ENCODE data around the gene EME1.
"Not testable (repeated sequence)": the region's sequence is repeated elsewhere in the genome, so short reads cannot be mapped to it uniquely, and the experiment has no call there.

EME1 gene

DNA sequence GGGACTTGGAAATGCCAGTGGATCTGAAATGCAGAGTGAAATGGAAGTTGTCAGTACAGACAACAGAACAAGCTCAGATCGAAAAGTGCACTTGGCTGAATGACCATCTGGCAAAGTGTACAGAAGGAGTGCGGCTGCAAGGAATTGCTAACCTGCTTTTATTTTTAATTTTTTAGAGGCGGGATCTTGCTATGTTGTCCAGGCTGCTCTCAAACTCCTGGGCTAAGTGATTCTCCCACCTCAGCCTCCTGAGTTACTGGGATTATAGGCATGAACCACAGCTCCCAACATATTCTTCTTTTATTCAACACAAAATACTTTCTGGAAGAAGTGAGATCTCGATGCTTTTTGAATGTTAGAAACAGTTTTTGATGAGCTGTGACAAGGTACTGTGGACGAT is 20.7 kb downstream of the EME1 start:
- no peak for DNase-seq (ENCODE audit: low read depth)

DNA sequence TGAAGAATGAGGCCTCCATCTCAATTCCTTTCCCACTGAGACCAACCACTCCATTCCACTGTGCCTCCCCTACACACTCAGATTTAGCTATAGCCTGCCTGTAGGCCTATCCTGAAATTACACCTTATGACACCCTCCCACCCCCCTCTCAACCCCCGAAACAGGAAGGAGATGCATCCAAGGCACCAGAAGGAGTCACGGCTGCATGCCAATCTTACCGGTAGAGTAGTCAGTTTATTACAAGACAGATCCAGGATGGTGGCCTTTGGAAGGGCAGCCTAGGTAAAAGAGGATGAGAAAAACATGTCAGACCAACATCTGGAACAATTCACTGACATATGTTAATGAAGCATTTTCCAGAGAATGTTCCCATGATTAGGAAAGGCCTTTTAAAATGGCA is 21.7 kb downstream of the EME1 start:
- no peak for DNase-seq (ENCODE audit: low read depth)

DNA sequence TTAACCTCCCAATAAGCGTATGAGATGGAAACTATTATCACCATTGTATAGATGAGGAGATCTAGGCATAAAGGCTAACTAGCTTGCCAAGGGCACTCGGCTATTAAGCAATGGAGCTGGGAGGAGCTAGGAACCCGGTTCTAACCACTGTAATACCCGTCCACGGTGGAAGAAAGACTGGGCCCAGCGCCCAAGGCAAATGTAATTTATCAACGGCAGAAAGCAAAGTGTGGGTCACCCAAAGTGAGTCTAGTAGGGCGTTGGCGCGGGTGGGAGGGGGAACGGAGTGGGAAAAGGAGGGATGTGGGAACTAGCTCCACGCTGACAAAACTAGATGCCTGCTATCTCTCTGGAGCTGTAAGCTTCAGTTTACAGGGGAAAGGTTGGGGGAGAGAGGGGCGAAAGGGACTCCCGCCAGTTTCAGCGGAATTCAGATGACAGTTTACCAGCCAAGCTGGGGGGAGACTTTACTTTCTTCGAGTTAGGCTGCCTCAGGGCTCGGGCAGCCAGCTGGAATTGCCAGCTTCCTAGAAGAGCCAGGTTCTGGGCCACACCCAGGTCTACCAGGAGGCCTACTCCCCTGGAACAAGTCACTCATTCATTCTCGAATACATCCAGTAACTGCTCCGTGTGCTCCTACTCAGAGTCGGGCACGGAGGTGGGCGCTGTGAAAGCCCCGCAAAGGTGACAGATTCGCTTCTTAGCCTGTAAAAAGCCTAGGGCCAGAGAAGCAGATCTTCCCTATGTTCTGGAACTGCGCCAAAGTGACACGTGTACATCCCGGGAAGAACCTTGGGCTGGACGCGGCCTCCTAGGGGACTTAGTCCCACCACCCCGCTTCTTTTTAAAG is 23.5 kb downstream of the EME1 start:
- peak; percentile 20 for DNase-seq (ENCODE audit: low read depth)

DNA sequence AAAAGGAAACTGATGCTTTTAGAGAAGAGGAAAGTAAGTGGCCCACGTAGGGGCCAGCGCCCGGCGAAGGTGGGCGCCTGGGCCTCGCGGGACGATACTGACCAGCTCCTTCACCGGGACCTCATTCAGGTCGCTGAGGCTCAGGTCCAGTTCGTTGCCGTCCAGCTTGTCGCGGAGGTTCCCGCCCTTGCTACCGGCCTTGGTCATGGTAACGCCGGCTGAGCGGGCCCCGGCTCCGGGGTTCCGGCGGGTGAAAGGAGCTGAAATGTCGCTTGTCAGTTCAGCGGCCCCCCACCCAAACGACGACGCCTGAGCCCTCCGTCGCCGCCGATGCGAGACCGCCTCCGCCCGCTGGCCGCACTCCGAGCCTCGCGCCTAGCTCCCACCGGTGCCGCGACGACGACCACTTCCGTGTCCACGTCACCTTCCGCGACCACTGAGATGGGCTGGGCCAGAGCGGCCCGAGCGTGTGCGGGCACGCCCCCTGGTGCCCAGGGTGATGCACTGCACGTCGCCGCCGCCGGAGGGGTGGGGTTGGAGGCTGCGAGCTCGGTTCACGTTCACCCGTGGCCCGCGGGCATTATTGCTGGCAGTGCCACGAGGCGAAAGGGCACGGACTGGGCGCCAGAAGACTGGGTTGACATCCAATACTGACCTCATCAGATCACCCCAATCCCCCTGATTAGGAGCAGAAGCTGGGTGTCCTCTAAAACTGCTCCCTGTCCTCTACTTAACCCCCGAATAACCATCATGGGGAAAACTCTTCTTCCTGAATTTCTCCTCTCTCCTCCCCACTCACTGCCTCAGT is 24.3 kb downstream of the EME1 start, which contains the start of gene LRRC59:
LRRC59 (minus strand) TSS at position 413 of the 808 bp plus-strand sequence; CDS start at position 207, 206 bp downstream.
- DNase-seq (ENCODE audit: low read depth), result peak; percentile 89

DNA sequence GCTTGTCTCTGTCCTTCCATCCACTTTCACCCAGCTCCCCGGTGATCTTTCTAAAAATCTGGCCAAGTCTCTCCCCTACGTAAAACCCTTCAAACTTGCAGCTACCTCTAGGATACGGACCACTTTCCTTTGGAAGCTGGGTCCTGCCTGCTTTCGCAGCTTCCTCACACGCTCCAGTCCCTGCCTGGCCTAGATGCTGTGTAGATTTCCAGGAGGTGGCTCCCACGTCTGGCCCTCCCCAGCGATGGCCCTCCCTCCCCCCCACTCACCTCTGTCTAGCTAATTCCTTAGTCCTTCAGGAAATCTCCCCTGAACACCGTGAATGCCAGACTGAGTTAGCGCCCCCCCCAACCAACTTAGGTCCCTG is 24.9 kb downstream of the EME1 start:
- DNase-seq (ENCODE audit: low read depth), result no peak

DNA sequence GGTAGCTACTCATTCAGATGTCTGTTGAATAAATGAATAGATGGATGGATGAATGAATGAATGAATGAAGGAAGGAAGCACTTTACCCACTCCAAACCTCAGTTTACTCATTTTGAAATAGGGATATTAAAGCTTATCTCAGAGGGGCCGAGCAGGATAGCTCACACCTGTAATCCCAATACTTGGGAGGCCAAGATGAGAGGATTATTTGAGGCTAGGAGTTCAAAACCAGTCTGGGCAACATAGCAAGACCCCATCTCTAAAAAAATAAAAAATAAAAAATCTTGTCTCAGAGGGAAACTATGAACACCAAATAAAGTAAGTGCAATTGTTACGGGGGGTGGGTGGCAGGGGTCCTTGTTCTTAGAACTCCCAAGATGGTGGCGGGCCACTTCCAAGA is 25.6 kb downstream of the EME1 start:
- DNase-seq (ENCODE audit: low read depth), result not testable (repeated sequence)

DNA sequence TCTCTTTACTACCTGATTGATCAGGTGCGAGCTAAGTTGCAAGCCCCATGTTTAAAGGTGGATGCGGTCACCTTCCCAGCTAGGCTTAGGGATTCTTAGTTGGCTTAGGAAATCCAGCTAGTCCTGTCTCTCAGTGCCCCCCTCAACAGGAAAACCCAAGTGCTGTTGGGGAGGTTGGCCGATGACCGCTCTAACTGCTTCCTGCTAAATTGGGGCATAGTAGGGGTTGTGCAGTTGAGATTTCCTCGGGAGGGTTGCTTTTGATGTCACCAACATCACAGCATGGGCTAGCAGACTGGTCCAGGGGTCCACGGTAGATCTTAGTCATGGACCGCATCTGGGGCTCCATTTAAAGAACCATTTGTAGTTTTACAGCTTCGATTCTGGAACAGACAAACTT is 26.6 kb downstream of the EME1 start:
- not testable (repeated sequence) for DNase-seq (ENCODE audit: low read depth)

DNA sequence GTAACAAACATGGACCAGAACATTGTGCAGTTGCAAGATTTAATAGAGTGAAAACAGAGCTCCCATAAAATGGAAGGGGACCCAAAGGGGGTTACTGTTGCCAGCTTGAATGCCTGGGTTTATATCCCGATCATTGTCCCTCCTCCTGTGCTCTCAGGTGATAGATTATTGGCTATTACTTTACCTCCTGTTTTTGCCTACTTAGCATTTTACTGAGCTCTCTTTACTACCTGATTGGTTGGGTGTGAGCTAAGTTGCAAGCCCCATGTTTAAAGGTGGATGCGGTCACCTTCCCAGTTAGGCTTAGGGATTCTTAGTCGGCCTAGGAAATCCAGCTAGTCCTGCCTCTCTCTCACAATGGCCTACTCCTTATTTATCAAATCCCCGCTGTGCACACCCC is 32.3 kb downstream of the EME1 start:
- not testable (repeated sequence) for DNase-seq (ENCODE audit: low read depth)

DNA sequence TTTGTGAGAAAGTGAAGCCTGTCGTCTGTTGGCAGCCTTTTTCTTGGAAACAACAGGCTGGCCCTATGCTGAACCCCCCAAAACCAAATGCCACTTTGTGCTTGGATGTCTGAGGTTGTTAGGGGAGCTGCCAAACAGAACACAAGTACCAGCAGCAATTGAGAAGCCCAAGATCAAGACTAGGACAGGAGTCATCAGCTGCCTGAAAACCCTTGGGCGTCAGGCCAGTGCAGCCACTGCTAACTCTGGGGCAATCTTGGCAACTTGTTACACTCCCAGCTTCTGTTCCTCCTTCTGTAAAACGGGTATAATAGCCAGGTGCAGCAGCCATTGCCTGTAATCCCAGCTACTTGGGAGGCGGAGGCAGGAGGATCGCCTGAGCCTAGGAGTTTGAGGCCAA is 33.5 kb downstream of the EME1 start:
- DNase-seq (ENCODE audit: low read depth), result no peak

DNA sequence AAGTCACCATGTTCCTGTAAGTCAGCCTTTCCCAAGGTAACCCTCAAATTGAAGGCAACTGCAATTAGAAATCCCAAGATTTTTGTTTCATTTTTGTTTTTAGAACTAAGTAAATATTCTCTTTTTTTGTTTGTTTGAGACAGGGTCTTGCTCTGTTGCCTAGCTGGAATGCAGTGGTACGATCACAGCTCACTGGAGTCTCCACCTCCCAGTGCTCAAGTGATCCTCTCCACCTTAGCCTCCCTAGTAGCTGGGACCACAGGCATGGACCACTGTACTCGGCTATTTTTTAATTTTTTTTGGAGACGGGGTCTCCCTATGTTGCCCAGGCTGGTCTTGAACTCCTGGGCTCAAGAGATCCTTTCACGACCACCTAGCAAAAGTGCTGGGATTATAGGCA is 34.9 kb downstream of the EME1 start:
- DNase-seq (ENCODE audit: low read depth), result no peak

DNA sequence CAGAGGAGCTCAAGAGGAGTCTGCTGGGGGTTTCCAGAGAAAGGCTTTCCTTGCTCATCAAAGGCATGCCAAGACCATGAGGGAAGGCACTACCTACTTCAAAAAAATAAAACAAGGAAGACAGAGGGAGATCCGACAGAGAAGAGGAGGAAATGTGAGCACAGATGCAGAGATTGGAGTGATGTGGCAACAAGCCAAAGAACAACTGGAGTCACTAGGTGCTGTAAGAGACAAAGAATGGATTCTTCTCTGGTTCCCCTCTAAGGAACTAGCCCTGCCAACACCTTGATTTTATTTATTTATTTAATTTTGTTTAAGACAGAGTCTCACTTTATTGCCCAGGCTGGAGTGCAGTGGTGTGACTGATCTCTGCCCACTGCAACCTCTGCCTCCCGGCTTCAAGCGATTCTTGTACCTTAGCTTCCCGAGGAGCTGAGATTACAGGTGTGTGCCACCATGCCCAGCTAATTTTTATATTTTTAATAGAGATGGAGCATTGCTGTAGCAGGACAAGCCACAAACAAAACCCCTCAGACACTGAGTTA is 39.2 kb downstream of the EME1 start:
- no peak for DNase-seq (ENCODE audit: low read depth)

DNA sequence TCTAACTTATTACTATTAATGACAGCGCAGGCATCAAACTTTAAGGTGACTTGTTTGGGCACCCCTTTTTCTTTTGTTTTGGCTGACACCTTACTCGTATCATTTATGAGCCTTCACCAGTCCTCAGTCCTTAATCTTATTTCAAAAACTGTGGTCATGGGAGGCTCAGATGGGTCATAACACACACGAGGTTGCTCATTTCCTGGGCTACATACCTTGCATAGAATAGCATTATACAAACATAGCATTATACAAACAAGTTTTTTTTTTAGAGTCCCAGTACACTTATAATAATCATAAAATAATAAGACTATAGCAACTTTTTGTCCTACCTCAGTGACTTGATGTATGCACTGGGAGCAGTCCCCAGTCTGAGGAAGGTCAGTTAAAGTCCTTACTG is 41.8 kb downstream of the EME1 start:
- DNase-seq (ENCODE audit: low read depth), result no peak

DNA sequence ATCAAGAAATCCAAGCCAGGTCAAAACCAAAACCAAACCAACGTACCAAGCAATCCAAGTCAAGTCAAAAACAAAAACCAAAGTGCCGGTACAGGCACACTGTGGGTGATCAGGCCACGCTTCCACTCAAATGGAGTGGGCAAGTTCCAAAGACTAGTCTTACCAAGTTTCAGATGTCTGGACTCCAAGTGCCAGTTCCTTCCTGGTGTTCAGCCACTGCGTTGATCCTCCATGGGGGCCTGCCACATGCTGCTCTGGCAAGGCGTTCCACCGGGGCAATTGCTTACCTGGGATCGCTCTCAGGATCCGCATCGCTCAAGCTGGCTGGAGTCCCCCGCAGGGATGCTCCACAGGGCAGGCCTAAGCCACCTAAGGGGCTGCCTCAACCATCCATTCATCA is 46.5 kb downstream of the EME1 start:
- not testable (repeated sequence) for DNase-seq (ENCODE audit: low read depth)

DNA sequence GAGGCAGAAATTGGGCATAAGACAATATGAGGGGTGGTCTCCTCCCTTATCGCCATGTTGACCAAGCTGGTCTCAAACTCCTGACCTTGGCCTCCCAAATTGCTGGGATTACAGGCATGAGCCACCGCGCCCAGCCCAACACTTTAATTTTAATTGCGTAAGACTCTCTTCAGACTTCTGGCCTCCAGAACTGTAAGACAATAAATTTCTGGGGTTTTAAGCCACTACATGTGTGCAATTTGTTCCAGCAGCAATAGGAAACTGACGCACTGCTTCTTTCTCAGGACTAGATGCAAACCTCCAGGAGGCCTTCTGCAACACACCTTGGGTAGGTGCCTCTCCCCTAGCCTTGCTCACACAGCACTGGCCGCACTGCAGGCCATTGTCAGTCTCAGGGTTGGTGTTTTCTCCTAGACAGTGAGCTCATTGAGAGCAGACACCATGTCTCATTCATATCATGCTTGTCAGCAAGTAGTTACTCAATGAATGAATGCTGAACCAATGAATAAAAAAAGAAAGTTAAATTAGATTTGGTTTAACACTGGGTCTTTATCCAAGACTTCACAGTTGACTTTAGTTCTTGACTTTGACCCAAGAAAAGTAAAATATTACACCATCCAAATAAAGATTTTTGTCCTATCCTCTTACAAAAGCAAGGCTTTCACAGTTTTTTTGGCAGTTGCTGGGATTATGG is 47.5 kb downstream of the EME1 start:
- no peak for DNase-seq (ENCODE audit: low read depth)

DNA sequence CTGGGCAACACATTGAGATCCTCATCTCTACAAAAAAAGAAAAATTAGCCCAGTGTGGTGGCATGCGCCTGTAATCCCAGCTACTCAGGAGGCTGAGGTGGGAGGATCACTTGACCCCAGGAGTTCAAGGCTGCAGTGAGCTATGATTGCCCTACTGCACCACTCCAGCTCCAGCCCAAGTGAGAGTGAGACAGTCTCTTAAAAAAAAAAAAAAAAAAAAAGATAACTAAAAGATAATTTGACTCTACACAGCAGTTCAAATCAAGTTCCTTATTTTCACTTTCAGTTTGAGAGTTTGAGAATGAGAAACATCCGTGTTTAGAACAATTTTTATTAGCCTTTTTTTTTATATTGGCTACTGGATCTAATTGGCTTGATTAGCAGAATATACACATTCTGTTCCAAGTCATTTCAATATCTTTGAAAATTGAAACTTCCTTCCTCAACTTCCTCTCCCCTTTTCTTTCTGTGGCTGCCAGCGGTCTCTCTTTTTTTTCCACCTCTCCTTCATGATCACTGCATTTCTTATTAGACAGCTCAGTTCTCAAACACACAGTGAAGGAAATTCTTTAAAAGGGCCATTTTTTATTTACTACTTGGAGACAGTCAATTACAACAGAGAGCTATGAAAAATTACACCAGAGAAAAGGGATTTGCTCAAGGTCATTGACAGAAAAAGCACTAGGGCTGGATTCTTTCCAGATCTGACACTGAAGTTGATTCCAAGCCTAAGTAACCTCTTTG is 48.5 kb downstream of the EME1 start:
- DNase-seq (ENCODE audit: low read depth), result no peak

DNA sequence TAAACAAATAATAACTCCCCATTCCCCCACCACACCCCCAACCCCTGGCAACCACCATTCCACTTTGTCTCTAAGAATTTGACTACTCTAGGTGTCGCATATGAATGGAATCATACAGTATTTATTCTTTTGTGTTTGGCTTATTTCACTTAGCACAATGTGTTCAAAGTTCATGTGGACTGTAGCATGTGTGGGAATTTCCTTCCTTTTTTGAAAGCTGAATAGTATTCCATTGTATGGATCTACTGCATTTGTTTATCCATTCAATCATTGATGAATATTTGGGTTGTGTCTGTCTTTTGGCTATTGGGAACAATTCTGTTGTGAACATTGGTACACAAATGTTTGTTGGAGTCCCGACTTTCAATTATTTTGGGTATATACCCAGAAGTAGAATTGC is 49.7 kb downstream of the EME1 start:
- DNase-seq (ENCODE audit: low read depth), result no peak

DNA sequence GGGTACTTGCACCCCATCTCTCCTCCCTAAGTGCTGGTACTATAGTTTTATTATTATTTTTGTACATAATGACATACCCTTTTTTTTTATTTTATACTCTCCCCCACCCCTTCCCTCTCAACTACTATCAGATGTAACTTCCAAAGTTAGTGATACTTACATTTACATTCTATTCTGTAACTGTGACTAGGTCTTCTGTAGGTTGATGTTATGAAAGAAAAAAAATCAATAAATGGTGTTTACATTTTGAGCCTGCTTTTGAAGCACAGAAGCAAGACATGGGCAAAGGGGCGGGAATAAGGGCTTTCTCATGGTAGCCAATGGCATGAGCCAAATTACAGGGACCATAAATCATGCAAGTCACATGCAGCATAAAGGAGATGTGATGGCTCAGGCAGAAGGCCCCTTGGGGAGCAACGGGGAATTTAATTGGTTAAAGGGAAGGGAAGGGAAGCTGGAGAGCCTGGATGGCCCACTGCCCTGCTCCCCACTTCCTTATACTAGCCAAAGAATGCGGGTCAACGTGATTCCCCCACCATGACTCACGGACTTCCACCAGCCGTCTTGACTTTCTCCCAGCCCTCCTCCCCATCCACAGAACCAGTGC is 50.6 kb downstream of the EME1 start:
- no peak for DNase-seq (ENCODE audit: low read depth)

DNA sequence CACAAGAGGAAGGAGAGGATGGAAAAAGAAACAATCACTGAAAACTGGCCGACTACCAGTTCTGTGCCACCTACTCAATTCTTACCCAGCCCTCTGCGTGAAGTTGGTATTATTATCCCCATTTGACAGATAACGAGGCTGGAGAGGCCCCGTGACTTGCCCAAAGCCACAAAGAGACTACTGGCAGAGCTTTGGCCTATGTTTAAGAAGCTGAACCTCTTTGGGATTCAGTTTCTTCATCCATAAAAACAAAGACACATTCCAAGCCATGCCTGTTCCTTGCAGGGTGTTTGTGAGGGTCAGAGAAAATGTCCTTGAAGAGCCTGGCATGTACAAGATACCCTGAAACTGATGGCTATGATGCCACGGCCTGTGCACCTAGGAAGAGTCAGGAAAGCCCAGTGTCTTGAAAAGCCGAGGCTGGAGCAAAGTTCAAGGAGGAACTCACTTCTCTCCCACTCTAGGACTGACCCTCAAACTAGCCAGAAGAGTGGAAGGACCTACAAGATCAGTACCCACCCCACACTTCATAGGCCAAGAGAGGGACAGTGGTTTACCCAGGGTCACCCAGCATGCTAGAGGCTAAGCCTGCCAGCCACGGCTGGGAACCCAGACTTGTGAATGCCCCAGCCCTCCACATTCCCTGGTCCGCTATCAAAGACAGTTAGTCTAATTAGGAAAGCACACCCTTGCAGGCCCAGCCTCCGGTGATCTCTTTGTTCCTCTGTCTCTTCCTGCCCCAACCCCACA is 51.4 kb downstream of the EME1 start:
- no peak for DNase-seq (ENCODE audit: low read depth)

DNA sequence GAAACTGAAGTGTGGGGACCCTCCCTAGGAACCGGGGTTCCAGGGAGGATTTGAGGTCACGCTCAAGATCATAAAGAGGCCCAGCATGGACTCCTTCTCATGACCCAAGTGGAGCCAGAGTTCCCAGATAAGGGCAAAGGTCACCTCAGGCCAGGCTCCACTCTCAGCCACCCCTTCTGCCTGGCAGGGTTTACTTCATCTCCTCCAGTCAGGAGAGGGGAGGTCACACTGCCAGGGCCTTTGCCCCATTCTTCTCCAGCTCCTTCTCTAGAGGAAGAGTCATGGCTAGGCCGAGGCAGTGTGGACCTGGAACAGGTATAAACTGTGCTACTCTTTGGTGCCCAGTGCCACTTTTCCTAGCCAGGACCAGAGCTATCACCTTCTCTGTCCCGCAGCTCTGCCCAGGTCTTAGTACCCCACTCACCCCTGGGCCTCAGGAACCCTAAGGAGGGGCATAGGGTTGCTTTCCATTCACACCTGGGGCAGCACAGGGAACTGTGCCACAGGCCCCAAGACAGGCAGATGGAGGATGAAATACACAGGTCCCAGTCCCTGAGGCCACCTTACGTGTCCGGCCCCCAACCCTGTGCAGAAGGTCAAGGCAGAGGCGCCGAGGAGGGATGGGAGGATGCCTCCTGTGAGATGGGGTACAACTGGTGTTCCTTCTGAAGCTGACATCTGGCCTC is 52.1 kb downstream of the EME1 start:
- DNase-seq (ENCODE audit: low read depth), result no peak

Data from activated T-helper 9 cell treated with anti-CD3 and anti-CD28 coated beads, Interleukin-2, amount 50 U/mL, for 16 hours (primary cell).